H1 (cell line): ENCODE measurements around the gene ADAMTSL2. TPM values are rescaled to one million over a fixed set of nuclear protein-coding genes. Genes with fewer than 3 reads are reported as not detected.

Experiments
- CTCF ChIA-PET: fragments of 300-600 bp; sonication (Branson Sonifier 250); formaldehyde crosslinking; loops from one replicate; lab custom pipeline; 2021; ENCODE audit not compliant: partially characterized antibody; lab: Charles Lee
- POLR2A ChIA-PET: fragments of 300-600 bp; sonication (Branson Sonifier 250); formaldehyde crosslinking; loops from one replicate; lab custom pipeline; 2021; ENCODE audit warnings: inconsistent platforms; ENCODE audit not compliant: partially characterized antibody; lab: Charles Lee
- DNase-seq, 2 experiments: peaks; one replicate each; pipeline versions ENCODE4 v3.0.0 to v3.0.0-alpha.2; 2010 to 2022; ENCODE audit warnings: low spot score in 2 of 2, low read depth in 1 of 2, mixed read lengths in 1 of 2
- FAIRE-seq: peaks from 2 replicates; lab custom pipeline; 2011; peaks lifted over from hg19 to GRCh38; lab: Jason Lieb, UNC
- H2AFZ ChIP-seq: 2 replicates; pipeline ENCODE4 v1.8.1; 2012; ENCODE audit warnings: low read length, inconsistent platforms
- H2AK5ac ChIP-seq: 2 replicates; pipeline ENCODE4 v1.6.1; 2013; ENCODE audit warnings: low read depth, low read length
- H2BK120ac ChIP-seq: replicated peaks from 2 replicates; pipeline ENCODE3; 2013; ENCODE audit warnings: low read depth, low read length, inconsistent platforms
- H2BK12ac ChIP-seq: 2 replicates; pipeline ENCODE4 v1.6.1; 2013; ENCODE audit warnings: low read depth, low read length
- H2BK15ac ChIP-seq: 2 replicates; pipeline ENCODE4 v1.6.1; 2013; ENCODE audit warnings: low read length
- H2BK20ac ChIP-seq: 2 replicates; pipeline ENCODE4 v1.6.1; 2013; ENCODE audit warnings: low read length
- H2BK5ac ChIP-seq: 2 replicates; pipeline ENCODE4 v1.6.1; 2013; ENCODE audit warnings: low read depth, low read length
- H3K14ac ChIP-seq: 2 replicates; pipeline ENCODE4 v1.6.1; 2013; ENCODE audit warnings: inconsistent platforms; ENCODE audit not compliant: insufficient read length
- H3K18ac ChIP-seq: 2 replicates; pipeline ENCODE4 v1.6.1; 2013; ENCODE audit warnings: low read length; ENCODE audit errors: extremely low read depth
- H3K23ac ChIP-seq: 2 replicates; pipeline ENCODE4 v1.6.1; 2013; ENCODE audit warnings: inconsistent platforms; ENCODE audit not compliant: insufficient read length
- H3K23me2 ChIP-seq: 2 replicates; pipeline ENCODE4 v1.6.1; 2013; ENCODE audit warnings: low read depth, low read length
- H3K27ac ChIP-seq: 2 replicates; pipeline ENCODE4 v1.6.1; 2011; ENCODE audit warnings: low read depth, low read length, inconsistent platforms
- H3K27me3 ChIP-seq, 4 experiments: replicated peaks in 1 of 4; 1 replicate in 1 of 4; 2 replicates in 3 of 4; pipeline versions ENCODE4 v1.6.1 to v1.8.1; 2011 to 2013; ENCODE audit warnings: low read length in 3 of 4, mild to moderate bottlenecking in 3 of 4, inconsistent platforms in 2 of 4, mixed read lengths in 2 of 4, moderate library complexity in 1 of 4; ENCODE audit not compliant: control insufficient read depth in 3 of 4, insufficient read depth in 3 of 4; ENCODE audit errors: extremely low read depth in 1 of 4
- H3K36me3 ChIP-seq, 4 experiments: 2 replicates each; pipeline versions ENCODE4 v1.6.1 to v1.8.1; 2011 to 2013; ENCODE audit warnings: mild to moderate bottlenecking in 4 of 4, low read length in 3 of 4, moderate library complexity in 2 of 4, control low read depth in 1 of 4, inconsistent platforms in 1 of 4; ENCODE audit not compliant: insufficient read depth in 4 of 4, control insufficient read depth in 2 of 4
- H3K4ac ChIP-seq: replicated peaks from 2 replicates; pipeline ENCODE3; 2013; ENCODE audit warnings: low read length, low read depth, mixed read lengths, inconsistent platforms; ENCODE audit not compliant: insufficient read length
- H3K4me1 ChIP-seq, 4 experiments: replicated peaks in 1 of 4; 1 replicate in 1 of 4; 2 replicates in 3 of 4; pipeline versions ENCODE4 v1.6.1 to v1.8.1; 2011 to 2013; ENCODE audit warnings: low read length in 3 of 4, inconsistent platforms in 2 of 4, mixed read lengths in 1 of 4; ENCODE audit not compliant: insufficient read depth in 4 of 4, control insufficient read depth in 3 of 4
- H3K4me2 ChIP-seq, 2 experiments: 2 replicates each; pipeline versions ENCODE4 v1.6.1 to v1.8.1; 2011 to 2013; ENCODE audit warnings: low read depth in 2 of 2, low read length in 2 of 2, control low read depth in 1 of 2, inconsistent platforms in 1 of 2, mild to moderate bottlenecking in 1 of 2; ENCODE audit not compliant: insufficient read depth in 1 of 2
- H3K4me3 ChIP-seq, 4 experiments: fragments of 200-600, 300-600 bp in 1 of 4; sonication (generic), shearing (Covaris generic), sonication (Bioruptor Twin) in 1 of 4; 2 replicates each; pipeline versions ENCODE4 v1.5.1 to v1.8.1; 2011 to 2016; ENCODE audit warnings: low read length in 4 of 4, low read depth in 3 of 4, control low read depth in 2 of 4, inconsistent platforms in 2 of 4, mild to moderate bottlenecking in 2 of 4, mixed read lengths in 1 of 4, moderate library complexity in 1 of 4; ENCODE audit not compliant: insufficient read depth in 2 of 4; ENCODE audit errors: extremely low read depth in 1 of 4
- H3K56ac ChIP-seq: replicated peaks from 2 replicates; pipeline ENCODE3; 2013; ENCODE audit warnings: low read depth, mild to moderate bottlenecking, mixed read lengths, low read length, inconsistent platforms; ENCODE audit not compliant: insufficient read length
- H3K79me1 ChIP-seq: 2 replicates; pipeline ENCODE4 v1.6.1; 2013; ENCODE audit warnings: low read depth, low read length, control low read depth
- H3K79me2 ChIP-seq, 2 experiments: 2 replicates each; pipeline versions ENCODE4 v1.6.1 to v1.8.1; 2012 to 2013; ENCODE audit warnings: low read length in 2 of 2, mild to moderate bottlenecking in 2 of 2, inconsistent platforms in 1 of 2; ENCODE audit not compliant: insufficient read depth in 2 of 2, control insufficient read depth in 1 of 2
- H3K9ac ChIP-seq, 4 experiments: replicated peaks in 1 of 4; 1 replicate in 1 of 4; 2 replicates in 3 of 4; pipeline versions ENCODE4 v1.6.1 to v1.8.1; 2011 to 2013; ENCODE audit warnings: low read depth in 3 of 4, low read length in 3 of 4, control low read depth in 2 of 4, mild to moderate bottlenecking in 2 of 4, moderate library complexity in 2 of 4, inconsistent platforms in 1 of 4; ENCODE audit errors: extremely low read depth in 1 of 4
- H3K9me3 ChIP-seq, 2 experiments: 2 replicates each; pipeline versions ENCODE4 v1.6.1 to v1.8.1; 2012 to 2013; ENCODE audit warnings: mild to moderate bottlenecking in 2 of 2, moderate library complexity in 2 of 2, control low read depth in 1 of 2, inconsistent platforms in 1 of 2, low read depth in 1 of 2, low read length in 1 of 2, mixed read lengths in 1 of 2; ENCODE audit not compliant: insufficient read depth in 2 of 2
- H4K20me1 ChIP-seq, 2 experiments: replicated peaks in 1 of 2; 2 replicates each; pipeline versions ENCODE3 to v1.8.1; 2011 to 2013; ENCODE audit warnings: inconsistent platforms in 2 of 2, low read length in 2 of 2, mild to moderate bottlenecking in 1 of 2; ENCODE audit not compliant: insufficient read depth in 2 of 2, control insufficient read depth in 1 of 2
- H4K5ac ChIP-seq: 2 replicates; pipeline ENCODE4 v1.6.1; 2013; ENCODE audit warnings: low read length, low read depth, mixed read lengths, inconsistent platforms; ENCODE audit not compliant: insufficient read length
- H4K8ac ChIP-seq: 2 replicates; pipeline ENCODE4 v1.8.0; 2013; ENCODE audit warnings: mild to moderate bottlenecking, moderate library complexity, low read length, inconsistent platforms; ENCODE audit not compliant: insufficient read depth; ENCODE audit errors: extremely low read depth
- H4K91ac ChIP-seq: replicated peaks from 2 replicates; pipeline ENCODE3; 2013; ENCODE audit warnings: low read length, mixed read lengths, inconsistent platforms; ENCODE audit not compliant: insufficient read length
- CEBPB ChIP-seq: IDR thresholded peaks from 2 replicates; pipeline ENCODE4 v1.6.1; 2012; ENCODE audit warnings: low read depth, low read length
- CTCF ChIP-seq, 3 experiments: IDR thresholded peaks; 1 replicate in 2 of 3; 2 replicates in 1 of 3; pipeline versions ENCODE4 v1.5.1 to v1.6.1; 2011; ENCODE audit warnings: low read length in 3 of 3, mild to moderate bottlenecking in 3 of 3, inconsistent platforms in 2 of 3, low read depth in 1 of 3, moderate library complexity in 1 of 3; ENCODE audit not compliant: insufficient read depth in 1 of 3; ENCODE audit errors: control extremely low read depth in 1 of 3
- HDAC2 ChIP-seq, 2 experiments: fragments of 300-600 bp in 1 of 2; sonication (generic) in 1 of 2; IDR thresholded peaks; 2 replicates each; pipeline ENCODE4 v1.6.1; 2011 to 2012; ENCODE audit warnings: low read depth in 2 of 2, low read length in 2 of 2, mild to moderate bottlenecking in 2 of 2, moderate library complexity in 2 of 2, borderline replicate concordance in 1 of 2, inconsistent platforms in 1 of 2
- KDM1A ChIP-seq: fragments of 200-600, 300-600 bp; sonication (generic); IDR thresholded peaks from 2 replicates; pipeline ENCODE4 v1.7.1; 2016; ENCODE audit warnings: mild to moderate bottlenecking, low read length, borderline replicate concordance
- POU5F1 ChIP-seq: IDR thresholded peaks from 2 replicates; pipeline ENCODE4 v1.6.1; 2011; ENCODE audit warnings: low read depth, mild to moderate bottlenecking, low read length, moderate library complexity
- WGBS, 2 experiments: shearing (Covaris generic) in 1 of 2; methylation state at CpG; one replicate each; pipeline versions ENCODE4 v1.1.6 to v1.1.7; 2013 to 2015; ENCODE audit warnings: low lambda C conversion rate in 2 of 2, mixed read lengths in 2 of 2, inconsistent platforms in 1 of 2, low coverage in 1 of 2, missing lambda C conversion rate in 1 of 2; ENCODE audit not compliant: insufficient replicate concordance in 2 of 2, insufficient coverage in 1 of 2, insufficient read length in 1 of 2; ENCODE audit errors: extremely low coverage in 1 of 2, missing lambda C conversion rate in 1 of 2; 5-methylcytosine and 5-hydroxymethylcytosine counted together
- polyA plus RNA-seq, 7 experiments: library from polyadenylated mRNA; depleted of rRNA in 3 of 7; stranded (reverse) in 5 of 7; unstranded in 2 of 7; fragments of >200 nt in 5 of 7; fragments of 200-250 nt in 2 of 7; gene quantifications; 1 replicate in 5 of 7; 2 replicates in 1 of 7; 4 replicates in 1 of 7; pipeline versions ENCODE4 v1.2.1 to v1.2.3, GENCODE V29; 2011 to 2013; ENCODE audit warnings: missing spikeins in 2 of 7, mixed read lengths in 2 of 7
- total RNA-seq: library from RNA; stranded (reverse); fragmentation: NEBNext Ultra II Directional; extraction: Animal tissue kit (Norgen Biotek cat#: 25700); gene quantifications from 2 replicates; pipeline ENCODE4 v1.2.1, GENCODE V29; 2021
- TF ChIP-seq, protein P1 (sequence below): IDR thresholded peaks from 2 replicates; pipeline ENCODE4 v1.6.1; 2011; ENCODE audit warnings: low read depth, mild to moderate bottlenecking, low read length; ENCODE audit not compliant: insufficient read depth

The ADAMTSL2 gene
- total and polyA plus RNA-seq, 2 of the 8 experiments (the other 6 are each of a cell fraction or from before 2014, with no cell fraction given) = 0.74 to 0.76 TPM

GRCh38 chr9:133594310-133594709 is 59.8 kb downstream of the ADAMTSL2 start:
- no peak for TF ChIP-seq CEBPB
- TF ChIP-seq POU5F1 = no peak
- TF ChIP-seq KDM1A = 0 out of 2 replicates have a peak, but pooled peaks have one; percentile 17
- no peak for TF ChIP-seq CTCF (IDR thresholded peaks at IDR 0.05; ENCODE audit: control extremely low read depth in 1 of 3, insufficient read depth in 1 of 3, low read depth in 1 of 3, low read length in 3 of 3)
- TF ChIP-seq, protein P1, sequence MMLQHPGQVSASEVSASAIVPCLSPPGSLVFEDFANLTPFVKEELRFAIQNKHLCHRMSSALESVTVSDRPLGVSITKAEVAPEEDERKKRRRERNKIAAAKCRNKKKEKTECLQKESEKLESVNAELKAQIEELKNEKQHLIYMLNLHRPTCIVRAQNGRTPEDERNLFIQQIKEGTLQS = no peak
- no peak for TF ChIP-seq HDAC2 (IDR thresholded peaks at IDR 0.05; ENCODE audit: borderline replicate concordance in 1 of 2, low read depth in 2 of 2, low read length in 2 of 2)
- Histone ChIP-seq H2BK15ac (no peak overlapping the region), H2BK5ac (no peak overlapping the region), H2AFZ (no peak overlapping the region), H3K4ac (no peak overlapping the region), H3K23ac (no peak overlapping the region), H3K79me1 (no peaks in the 10 kb centered on the region), H3K4me3 (no peak overlapping the region), H3K9ac (no peak overlapping the region), H4K5ac (no peak overlapping the region), H2AK5ac (no peak overlapping the region), H2BK12ac (no peak overlapping the region), H3K9me3 (peaks cover 12 to 18% of the 10 kb centered on the region in 2 experiments), H3K14ac (no peak overlapping the region), H3K27me3 (no peaks in the 10 kb centered on the region; a peak in 2 of 7 replicates), H3K18ac (no peak overlapping the region), H4K8ac (no peak overlapping the region), H4K91ac (no peak overlapping the region), H3K79me2 (no peaks in the 10 kb centered on the region), H3K36me3 (no peaks in the 10 kb centered on the region), H2BK20ac (no peak overlapping the region), H3K23me2 (no peaks in the 10 kb centered on the region), H3K4me1 (no peaks in the 10 kb centered on the region; a peak in 3 of 7 replicates), H3K4me2 (no peak overlapping the region), H3K56ac (no peak overlapping the region), H4K20me1 (no peaks in the 10 kb centered on the region), H2BK120ac (no peak overlapping the region), H3K27ac (no peak overlapping the region)
- DNase-seq (no peak), FAIRE-seq (no peak)
- CTCF ChIA-PET = interaction anchor here (1.0 to 6.7 kb wide), 8 partner anchors 9 to 399 kb away, joined by 3 to 79 read pairs (median 4); partner anchors contain the start of gene FAM163B
- WGBS, 2 experiments = 96% methylated on average over 2 of the region's 2 CpGs; no CpG with 5 or more reads in 1 of the 2 experiments
- POLR2A ChIA-PET = interaction anchor here (0.8 to 1.5 kb wide), 2 partner anchors 10 to 120 kb away, joined by 3 to 7 read pairs; no protein-coding TSS in a partner anchor
